Astrocyte (in vitro differentiated cells and primary cell): ENCODE measurements around the gene CACNA1D. TPM values are rescaled to one million over a fixed set of nuclear protein-coding genes. Genes with fewer than 3 reads are reported as not detected.
A peak's percentile ranks its signal among the peaks of the same experiment; 100 is the strongest.

ENCODE experiments used
- DNase-seq: peaks from one replicate; pipeline ENCODE4 v3.0.0-alpha.2; 2010; ENCODE audit warnings: low read depth
- FAIRE-seq: peaks from 2 replicates; lab custom pipeline; 2011; peaks lifted over from hg19 to GRCh38; lab: Jason Lieb, UNC
- H2AFZ ChIP-seq: 2 replicates; pipeline ENCODE4 v1.6.0; 2012; ENCODE audit warnings: low read depth, low read length, inconsistent platforms
- H3K27ac ChIP-seq: 2 replicates; pipeline ENCODE4 v1.5.1; 2011; ENCODE audit warnings: low read depth, low read length, inconsistent platforms
- H3K27me3 ChIP-seq: 2 replicates; pipeline ENCODE4 v1.6.0; 2011; ENCODE audit warnings: low read length, inconsistent platforms; ENCODE audit not compliant: insufficient read depth
- H3K36me3 ChIP-seq: 2 replicates; pipeline ENCODE4 v1.5.1; 2011; ENCODE audit warnings: low read length, inconsistent platforms; ENCODE audit not compliant: insufficient read depth
- H3K4me1 ChIP-seq: 2 replicates; pipeline ENCODE4 v1.5.1; 2011; ENCODE audit warnings: low read length, inconsistent platforms; ENCODE audit not compliant: insufficient read depth
- H3K4me2 ChIP-seq: 2 replicates; pipeline ENCODE4 v1.6.0; 2012; ENCODE audit warnings: low read length, inconsistent platforms
- H3K4me3 ChIP-seq: 2 replicates; pipeline ENCODE4 v1.5.1; 2011; ENCODE audit warnings: low read depth, mild to moderate bottlenecking, low read length, inconsistent platforms; ENCODE audit not compliant: insufficient read depth
- H3K79me2 ChIP-seq: 2 replicates; pipeline ENCODE4 v1.6.0; 2012; ENCODE audit warnings: mild to moderate bottlenecking, low read length, inconsistent platforms; ENCODE audit not compliant: insufficient read depth
- H3K9ac ChIP-seq: 2 replicates; pipeline ENCODE4 v1.6.0; 2012; ENCODE audit warnings: mild to moderate bottlenecking, low read length, inconsistent platforms
- H3K9me3 ChIP-seq: 2 replicates; pipeline ENCODE4 v1.5.1; 2012; ENCODE audit warnings: low read depth, mild to moderate bottlenecking, low read length, inconsistent platforms; ENCODE audit not compliant: insufficient read depth
- H4K20me1 ChIP-seq: 2 replicates; pipeline ENCODE4 v1.6.0; 2012; ENCODE audit warnings: low read length, inconsistent platforms; ENCODE audit not compliant: insufficient read depth
- H3K27ac Mint-ChIP-seq: one replicate; pipeline ENCODE4 v1.8.0; 2021; ENCODE audit warnings: mild to moderate bottlenecking, mixed read lengths; ENCODE audit not compliant: unreplicated experiment
- H3K27me3 Mint-ChIP-seq: one replicate; pipeline ENCODE4 v1.8.0; 2021; ENCODE audit warnings: low read depth, mixed read lengths; ENCODE audit not compliant: unreplicated experiment
- H3K36me3 Mint-ChIP-seq: one replicate; pipeline ENCODE4 v1.8.0; 2021; ENCODE audit warnings: low read depth, mixed read lengths; ENCODE audit not compliant: unreplicated experiment
- H3K4me1 Mint-ChIP-seq: one replicate; pipeline ENCODE4 v1.8.0; 2021; ENCODE audit warnings: low read depth, mixed read lengths; ENCODE audit not compliant: unreplicated experiment
- H3K4me3 Mint-ChIP-seq: one replicate; pipeline ENCODE4 v1.8.0; 2021; ENCODE audit warnings: mild to moderate bottlenecking, moderate library complexity, mixed read lengths; ENCODE audit not compliant: unreplicated experiment
- H3K9me3 Mint-ChIP-seq: one replicate; pipeline ENCODE4 v1.8.0; 2021; ENCODE audit warnings: mild to moderate bottlenecking, mixed read lengths; ENCODE audit not compliant: unreplicated experiment
- EZH2 ChIP-seq: IDR thresholded peaks from 2 replicates; pipeline ENCODE4 v1.6.1; 2012; ENCODE audit warnings: mild to moderate bottlenecking, low read length, inconsistent platforms; ENCODE audit not compliant: insufficient read depth
- total RNA-seq: library from RNA; stranded (reverse); gene quantifications from 2 replicates; pipeline ENCODE4 v1.2.1, GENCODE V29; 2021
- TF ChIP-seq, protein P1 (sequence below): IDR thresholded peaks from 2 replicates; pipeline ENCODE4 v1.5.1; 2011; ENCODE audit warnings: low read depth, mild to moderate bottlenecking, inconsistent platforms, low read length, moderate library complexity; ENCODE audit not compliant: insufficient read depth

Gene CACNA1D
- total RNA-seq, 1 donor from 2014 or later: 0.41 TPM

DNA sequence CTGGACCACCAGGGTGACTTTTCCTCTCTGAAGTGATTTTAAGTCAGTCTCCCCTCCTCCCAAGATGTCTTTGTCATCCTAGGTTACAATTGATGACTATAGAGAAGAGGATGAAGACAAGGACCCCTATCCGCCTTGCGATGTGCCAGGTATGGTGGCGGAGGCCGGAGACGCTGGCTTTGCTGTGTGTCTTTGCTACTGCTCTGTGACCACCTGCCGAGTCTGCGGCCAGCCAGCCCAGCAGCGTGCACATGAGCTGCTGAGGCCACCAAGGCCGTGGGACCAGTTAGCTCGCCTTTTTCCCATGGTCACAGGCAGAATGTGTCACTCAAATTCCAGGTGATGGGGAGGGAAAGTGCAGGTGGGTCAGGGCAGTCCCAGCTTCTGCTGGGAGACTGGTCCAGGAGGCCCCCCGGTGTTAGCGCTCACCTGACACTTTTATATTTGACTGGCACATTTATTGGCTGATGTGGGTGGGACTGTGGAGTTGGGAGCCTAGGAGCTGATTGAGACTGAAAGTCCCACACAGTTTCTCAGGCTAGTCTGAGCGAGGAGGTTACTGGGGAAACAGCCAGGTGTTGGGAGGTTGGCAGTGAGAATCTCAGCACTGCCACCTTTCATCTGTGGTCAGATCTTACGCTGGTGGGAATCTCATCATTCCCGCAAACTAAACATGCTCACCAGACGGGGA, 237.7 kb downstream of the CACNA1D start:
- no peak for DNase-seq
- peaks cover 3% of the 10 kb centered on the region for H3K27me3 ChIP-seq
- no peaks in the 10 kb centered on the region for H3K36me3 Mint-ChIP-seq

DNA sequence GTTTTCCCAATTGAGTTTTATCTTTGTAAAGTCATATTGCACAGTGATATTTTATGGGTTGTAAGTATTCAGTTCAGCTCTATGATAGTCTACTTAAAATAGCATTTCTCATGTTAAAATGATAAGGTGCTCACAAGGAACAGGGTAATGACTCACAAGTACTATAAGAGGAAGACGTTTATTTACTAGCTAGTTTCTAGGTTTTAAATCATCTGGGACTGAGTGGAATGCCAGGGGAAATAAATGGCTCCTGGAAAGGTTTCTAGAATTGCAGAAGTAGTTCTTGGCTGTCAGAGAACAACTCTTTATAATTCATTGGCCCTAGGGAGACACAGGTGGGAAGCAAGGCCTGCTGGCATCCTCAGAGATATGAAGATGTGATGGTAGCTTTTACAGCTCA, 239.0 kb downstream of the CACNA1D start:
- H3K9ac ChIP-seq: no peak overlapping the region
- no peak overlapping the region for H3K4me3 Mint-ChIP-seq
- H3K79me2 ChIP-seq: no peaks in the 10 kb centered on the region
- peak; percentile 16 for DNase-seq
- H3K9me3 Mint-ChIP-seq: no peaks in the 10 kb centered on the region
- FAIRE-seq: no peak
- H3K27me3 ChIP-seq: peaks cover 3% of the 10 kb centered on the region
- no peaks in the 10 kb centered on the region for H3K9me3 ChIP-seq
- no peak overlapping the region for H3K27ac ChIP-seq
- H2AFZ ChIP-seq: no peak overlapping the region
- H3K36me3 Mint-ChIP-seq: no peaks in the 10 kb centered on the region
- H3K4me3 ChIP-seq: no peak overlapping the region
- no peak overlapping the region for H3K4me2 ChIP-seq
- peaks cover 19% of the 10 kb centered on the region for H3K27me3 Mint-ChIP-seq
- no peak overlapping the region for H3K27ac Mint-ChIP-seq
- H3K4me1 ChIP-seq: no peaks in the 10 kb centered on the region
- no peaks in the 10 kb centered on the region for H4K20me1 ChIP-seq
- no peaks in the 10 kb centered on the region for H3K36me3 ChIP-seq
- no peak for TF ChIP-seq EZH2
- TF ChIP-seq, protein P1, sequence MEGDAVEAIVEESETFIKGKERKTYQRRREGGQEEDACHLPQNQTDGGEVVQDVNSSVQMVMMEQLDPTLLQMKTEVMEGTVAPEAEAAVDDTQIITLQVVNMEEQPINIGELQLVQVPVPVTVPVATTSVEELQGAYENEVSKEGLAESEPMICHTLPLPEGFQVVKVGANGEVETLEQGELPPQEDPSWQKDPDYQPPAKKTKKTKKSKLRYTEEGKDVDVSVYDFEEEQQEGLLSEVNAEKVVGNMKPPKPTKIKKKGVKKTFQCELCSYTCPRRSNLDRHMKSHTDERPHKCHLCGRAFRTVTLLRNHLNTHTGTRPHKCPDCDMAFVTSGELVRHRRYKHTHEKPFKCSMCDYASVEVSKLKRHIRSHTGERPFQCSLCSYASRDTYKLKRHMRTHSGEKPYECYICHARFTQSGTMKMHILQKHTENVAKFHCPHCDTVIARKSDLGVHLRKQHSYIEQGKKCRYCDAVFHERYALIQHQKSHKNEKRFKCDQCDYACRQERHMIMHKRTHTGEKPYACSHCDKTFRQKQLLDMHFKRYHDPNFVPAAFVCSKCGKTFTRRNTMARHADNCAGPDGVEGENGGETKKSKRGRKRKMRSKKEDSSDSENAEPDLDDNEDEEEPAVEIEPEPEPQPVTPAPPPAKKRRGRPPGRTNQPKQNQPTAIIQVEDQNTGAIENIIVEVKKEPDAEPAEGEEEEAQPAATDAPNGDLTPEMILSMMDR: no peak
- no peaks in the 10 kb centered on the region for H3K4me1 Mint-ChIP-seq

More for the DNA sequence above, 237.7 kb downstream of the CACNA1D start:
- H3K36me3 ChIP-seq: no peaks in the 10 kb centered on the region
- no peak overlapping the region for H3K9ac ChIP-seq
- no peaks in the 10 kb centered on the region for H3K4me1 ChIP-seq
- H3K27me3 Mint-ChIP-seq: peaks cover 22% of the 10 kb centered on the region
- no peak overlapping the region for H2AFZ ChIP-seq
- no peak overlapping the region for H3K4me3 ChIP-seq
- H3K4me3 Mint-ChIP-seq: no peak overlapping the region
- no peaks in the 10 kb centered on the region for H3K9me3 Mint-ChIP-seq
- no peak overlapping the region for H3K27ac Mint-ChIP-seq
- H3K27ac ChIP-seq: no peak overlapping the region
- H3K9me3 ChIP-seq: no peaks in the 10 kb centered on the region
- H3K4me1 Mint-ChIP-seq: no peaks in the 10 kb centered on the region
- TF ChIP-seq, protein P1: no peak
- no peak for TF ChIP-seq EZH2
- no peaks in the 10 kb centered on the region for H4K20me1 ChIP-seq
- H3K79me2 ChIP-seq: no peaks in the 10 kb centered on the region
- FAIRE-seq: no peak
- no peak overlapping the region for H3K4me2 ChIP-seq

DNA sequence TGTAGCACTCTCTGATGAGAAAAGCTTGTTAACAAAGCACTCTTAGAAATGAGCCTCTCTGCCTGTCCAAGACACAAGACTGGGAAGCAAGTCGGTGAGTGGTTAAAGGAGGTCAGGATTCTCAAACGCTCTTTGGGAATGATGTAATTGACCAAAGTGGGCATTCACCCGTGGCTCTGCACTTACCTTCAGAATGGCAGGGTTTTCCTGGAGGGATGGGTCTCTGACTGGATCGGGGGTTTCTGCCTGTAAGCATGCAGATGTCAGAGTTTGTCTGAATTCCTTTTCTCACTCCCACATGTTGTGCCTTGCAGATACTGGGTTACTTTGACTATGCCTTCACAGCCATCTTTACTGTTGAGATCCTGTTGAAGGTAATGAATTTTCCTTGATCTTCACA, 245.6 kb downstream of the CACNA1D start:
- Histone ChIP-seq H3K4me2 (no peak overlapping the region), H3K79me2 (no peaks in the 10 kb centered on the region), H3K9me3 (no peaks in the 10 kb centered on the region), H3K4me3 (no peak overlapping the region), H3K4me1 (no peaks in the 10 kb centered on the region), H3K27ac (no peak overlapping the region), H3K9ac (no peak overlapping the region), H4K20me1 (no peaks in the 10 kb centered on the region), H3K36me3 (no peaks in the 10 kb centered on the region), H2AFZ (no peak overlapping the region), H3K27me3 (peaks cover 5% of the 10 kb centered on the region)
- Mint-ChIP-seq H3K4me1 (peaks cover 18% of the 10 kb centered on the region), H3K27me3 (peaks cover 30% of the 10 kb centered on the region), H3K27ac (no peak overlapping the region), H3K4me3 (no peak overlapping the region), H3K9me3 (no peaks in the 10 kb centered on the region), H3K36me3 (no peaks in the 10 kb centered on the region)
- no peak for DNase-seq
- FAIRE-seq: no peak
- TF ChIP-seq, protein P1: no peak
- no peak for TF ChIP-seq EZH2
